HL-60/S4 treated with phorbol 12-myristate 13-acetate at 8.2 ng/mL for 4 days and 3 days (cell line): Measurements from ENCODE around the gene CHST14.
"Not testable (repeated sequence)": the region's sequence is repeated elsewhere in the genome, so short reads cannot be mapped to it uniquely, and the experiment has no call there.

Source experiments
- in situ Hi-C: fragments of 300-500 bp; cut with MboI; formaldehyde crosslinking; loops from 2 replicates; pipeline ENCODE4 v1.15.0; 2022; ENCODE audit warnings: low sequenced_read_pairs

CHST14 gene

GRCh38 chr15:40440743-40441564 is 29.8 kb upstream of the CHST14 start, which contains the start of gene BAHD1:
Gene BAHD1, plus strand, starts transcription at chr15:40440953. Its CDS starts 17,512 bp downstream, at chr15:40458465.
- in situ Hi-C loops, result no loop called here

- in situ Hi-C loops, result no loop called here
These were observed 28.9 kb upstream of the CHST14 start for GRCh38 chr15:40441565-40442531.

GRCh38 chr15:40443255-40443654 is 27.5 kb upstream of the CHST14 start:
- in situ Hi-C loops, result no loop called here

GRCh38 chr15:40443846-40444245 is 26.9 kb upstream of the CHST14 start:
- in situ Hi-C loops, result no loop called here

GRCh38 chr15:40444736-40445135 is 26.0 kb upstream of the CHST14 start:
- in situ Hi-C loops, result no loop called here

GRCh38 chr15:40445421-40445922 is 25.3 kb upstream of the CHST14 start:
- in situ Hi-C loops, result no loop called here

GRCh38 chr15:40446144-40446543 is 24.6 kb upstream of the CHST14 start:
- in situ Hi-C loops, result no loop called here

- in situ Hi-C loops, result no loop called here
These were observed 22.4 kb upstream of the CHST14 start for GRCh38 chr15:40448354-40448753.

GRCh38 chr15:40449275-40449674 is 21.5 kb upstream of the CHST14 start:
- in situ Hi-C loops, result no loop called here

GRCh38 chr15:40450047-40450446 is 20.7 kb upstream of the CHST14 start:
- in situ Hi-C loops, result no loop called here

- in situ Hi-C loops, result no loop called here
These were observed 19.1 kb upstream of the CHST14 start for GRCh38 chr15:40451527-40452158.

- in situ Hi-C loops, result no loop called here
These were observed 18.3 kb upstream of the CHST14 start for GRCh38 chr15:40452296-40453090.

- in situ Hi-C loops, result not testable (repeated sequence)
These were observed 16.8 kb upstream of the CHST14 start for GRCh38 chr15:40453941-40454340.

- in situ Hi-C loops, result no loop called here
These were observed 15.8 kb upstream of the CHST14 start for GRCh38 chr15:40454904-40455391.

- in situ Hi-C loops, result no loop called here
These were observed 14.5 kb upstream of the CHST14 start for GRCh38 chr15:40456299-40456712.

- in situ Hi-C loops, result no loop called here
These were observed 14.0 kb upstream of the CHST14 start for GRCh38 chr15:40456738-40457137.

GRCh38 chr15:40458495-40459371 is 12.1 kb upstream of the CHST14 start:
- in situ Hi-C loops, result no loop called here

GRCh38 chr15:40459391-40460015 is 11.3 kb upstream of the CHST14 start:
- in situ Hi-C loops, result no loop called here

- in situ Hi-C loops, result no loop called here
These were observed 10.4 kb upstream of the CHST14 start for GRCh38 chr15:40460404-40460803.
